BJ (cell line): ENCODE measurements around the gene PAK4. TPM values are rescaled to one million over a fixed set of nuclear protein-coding genes. Genes with fewer than 3 reads are reported as not detected.

Experiments used
- CTCF ChIA-PET: fragments of 350-600 bp; formaldehyde crosslinking; extraction: SDS; loops from one replicate; lab custom pipeline; 2021; ENCODE audit warnings: antibody characterized with exemption, inconsistent platforms; lab: Yijun Ruan, JAX
- POLR2A ChIA-PET: fragments of 300-600 bp; sonication (Branson Sonifier 250); formaldehyde crosslinking; extraction: SDS; loops from one replicate; lab custom pipeline; 2021; ENCODE audit warnings: antibody characterized with exemption; lab: Charles Lee
- DNase-seq: peaks from one replicate; pipeline ENCODE4 v3.0.0-alpha.2; 2011; ENCODE audit warnings: low read depth
- H3K27me3 ChIP-seq: 2 replicates; pipeline ENCODE4 v1.6.0; 2011; ENCODE audit warnings: low read length; ENCODE audit not compliant: control insufficient read depth, insufficient read depth
- H3K36me3 ChIP-seq: 2 replicates; pipeline ENCODE4 v1.5.1; 2011; ENCODE audit warnings: low read length; ENCODE audit not compliant: control insufficient read depth, insufficient read depth
- H3K4me3 ChIP-seq: 2 replicates; pipeline ENCODE4 v1.5.1; 2011; ENCODE audit warnings: low read depth, mild to moderate bottlenecking, control low read depth, low read length
- CTCF ChIP-seq: IDR thresholded peaks from 2 replicates; pipeline ENCODE4 v1.5.1; 2011; ENCODE audit warnings: low read depth, mild to moderate bottlenecking, control low read depth, inconsistent platforms, low read length, moderate library complexity; ENCODE audit not compliant: insufficient read depth
- polyA plus RNA-seq: library from polyadenylated mRNA; depleted of rRNA; stranded (reverse); fragments of >200 nt; gene quantifications from 2 replicates; pipeline ENCODE4 v1.2.3, GENCODE V29; 2011

PAK4 gene
- polyA plus RNA-seq, 1 experiment, result 19.6 TPM

- DNase-seq, result no peak
- Histone ChIP-seq H3K27me3 (peaks cover 30% of the 10 kb centered on the region), H3K36me3 (no peaks in the 10 kb centered on the region), H3K4me3 (no peak overlapping the region)
- ChIA-PET POLR2A (no interaction called here), CTCF (no interaction called here)
- no peak for TF ChIP-seq CTCF
These were observed 75.2 kb downstream of the PAK4 start for GRCh38 chr19:39200803-39201115.

GRCh38 chr19:39202998-39203355 is 77.4 kb downstream of the PAK4 start:
- DNase-seq, result no peak
- ChIA-PET POLR2A (no interaction called here), CTCF (interaction anchor here (0.7 to 1.6 kb wide), 2 partner anchors 89 to 93 kb away, joined by 3 to 7 read pairs; no protein-coding TSS in a partner anchor)
- Histone ChIP-seq H3K36me3 (no peaks in the 10 kb centered on the region), H3K27me3 (peaks cover 18% of the 10 kb centered on the region), H3K4me3 (no peak overlapping the region)
- TF ChIP-seq CTCF, result no peak

- Histone ChIP-seq H3K27me3 (peaks cover 19% of the 10 kb centered on the region), H3K4me3 (no peak within 1 kb of the TSS), H3K36me3 (no peaks in the 10 kb centered on the region)
- DNase-seq, result no peak
- CTCF ChIA-PET, result interaction anchor here (0.7 to 1.6 kb wide), 3 partner anchors 81 to 93 kb away, joined by 3 to 7 read pairs (median 4); no protein-coding TSS in a partner anchor
- POLR2A ChIA-PET, result no interaction called here
- no peak for TF ChIP-seq CTCF
These were observed 78.1 kb downstream of the PAK4 start, which contains the start of gene SYCN for GRCh38 chr19:39203372-39204341. SYCN (minus strand) TSS chr19:39204263; CDS start chr19:39204254, 9 bp downstream.

- ChIA-PET CTCF (no interaction called here), POLR2A (no interaction called here)
- no peaks in the 10 kb centered on the region for H3K36me3 ChIP-seq
- H3K27me3 ChIP-seq, result peaks cover 15% of the 10 kb centered on the region
- no peak for TF ChIP-seq CTCF
- no peak for DNase-seq
- no peak overlapping the region for H3K4me3 ChIP-seq
These were observed 79.8 kb downstream of the PAK4 start for GRCh38 chr19:39205449-39205764.

- no peak overlapping the region for H3K4me3 ChIP-seq
- ChIA-PET POLR2A (no interaction called here), CTCF (no interaction called here)
- no peak for TF ChIP-seq CTCF
- no peak for DNase-seq
- H3K36me3 ChIP-seq, result no peaks in the 10 kb centered on the region
- H3K27me3 ChIP-seq, result peaks cover 11% of the 10 kb centered on the region
These were observed 80.5 kb downstream of the PAK4 start for GRCh38 chr19:39206122-39206521.
